MG63 (cell line): Measurements from ENCODE around the gene H2BW2. TPM values are rescaled to one million over a fixed set of nuclear protein-coding genes. Genes with fewer than 3 reads are reported as not detected.

ENCODE experiments used
- DNase-seq: peaks from one replicate; pipeline ENCODE4 v3.0.0-alpha.2; 2020
- H3K27me3 ChIP-seq: fragments of 250-450 bp; sonication (Bioruptor Pico); 2 replicates; pipeline ENCODE4 v1.5.1; 2020; ENCODE audit warnings: mild to moderate bottlenecking, moderate library complexity
- H3K36me3 ChIP-seq: fragments of 250-450 bp; sonication (Bioruptor Pico); 2 replicates; pipeline ENCODE4 v1.5.1; 2020; ENCODE audit warnings: mild to moderate bottlenecking, moderate library complexity
- H3K4me3 ChIP-seq: fragments of 250-450 bp; sonication (Bioruptor Pico); 2 replicates; pipeline ENCODE4 v1.5.1; 2020; ENCODE audit warnings: mild to moderate bottlenecking, moderate library complexity
- H3K9me3 ChIP-seq: fragments of 250-450 bp; sonication (Bioruptor Pico); 2 replicates; pipeline ENCODE4 v1.5.1; 2020; ENCODE audit warnings: mild to moderate bottlenecking, moderate library complexity
- total RNA-seq: library from RNA; depleted of rRNA; stranded (reverse); fragments of >200 nt; shearing (Covaris generic); gene quantifications from 2 replicates; pipeline ENCODE4 v1.2.3, GENCODE V29; 2014; ENCODE audit warnings: low replicate concordance; rRNA removed

The H2BW2 gene
- total RNA-seq, 1 experiment from 2014 or later = not detected

GRCh38 chrX:104085919-104086318, 46.2 kb downstream of the H2BW2 start:
- Histone ChIP-seq H3K27me3 (no peaks in the 10 kb centered on the region), H3K4me3 (no peak overlapping the region), H3K36me3 (no peaks in the 10 kb centered on the region), H3K9me3 (no peaks in the 10 kb centered on the region)
- no peak for DNase-seq

Other genes with a start within 250 kb of the H2BW2 start
- gene RAB9B, start 207.7 kb upstream of the H2BW2 start, total RNA-seq = 0.15 and 0.26 TPM in 2 replicates
- 8.6 and 44.0 TPM in 2 replicates for gene TMSB15B, start 77.3 kb upstream of the H2BW2 start, total RNA-seq
- not detected in 2 replicates for gene H2BW1, start 26.2 kb upstream of the H2BW2 start, total RNA-seq
- gene TMSB15C, start 36.3 kb downstream of the H2BW2 start, total RNA-seq = 0.10 TPM in 1 of 2 replicates, not detected in the other
- not detected in 2 replicates for gene ZCCHC18, start 72.6 kb downstream of the H2BW2 start, total RNA-seq
- gene SLC25A53, start 117.1 kb downstream of the H2BW2 start, total RNA-seq = 4.4 and 6.0 TPM in 2 replicates
- 12.7 and 13.3 TPM in 2 replicates for gene FAM199X, start 126.5 kb downstream of the H2BW2 start, total RNA-seq
- gene ESX1, start 215.0 kb downstream of the H2BW2 start, total RNA-seq = not detected in 2 replicates